HK-2 (cell line): Measurements from ENCODE around the gene SMIM34.
"Not testable (repeated sequence)": the region's sequence is repeated elsewhere in the genome, so short reads cannot be mapped to it uniquely, and the experiment has no call there.

Source experiments
- DNase-seq: peaks from one replicate; pipeline ENCODE4 v3.0.0-alpha.2; 2018; ENCODE audit not compliant: unreplicated experiment

The SMIM34 gene

GRCh38 chr21:34423805-34424204 lies at the start of gene SMIM34:
SMIM34 (minus strand) TSS chr21:34423951; CDS start chr21:34423839, 112 bp downstream.
- DNase-seq: not testable (repeated sequence)

GRCh38 chr21:34467333-34467732 lies 43.6 kb upstream of the SMIM34 start:
- not testable (repeated sequence) for DNase-seq

- not testable (repeated sequence) for DNase-seq
Observed at GRCh38 chr21:34459426-34459825, 35.7 kb upstream of the SMIM34 start.

GRCh38 chr21:34458266-34458665 lies 34.5 kb upstream of the SMIM34 start:
- not testable (repeated sequence) for DNase-seq

- DNase-seq: not testable (repeated sequence)
Observed at GRCh38 chr21:34456180-34456579, 32.4 kb upstream of the SMIM34 start.

- not testable (repeated sequence) for DNase-seq
Observed at GRCh38 chr21:34455628-34456027, 31.9 kb upstream of the SMIM34 start.

GRCh38 chr21:34447018-34447417 lies 23.3 kb upstream of the SMIM34 start:
- not testable (repeated sequence) for DNase-seq

GRCh38 chr21:34443486-34443885 lies 19.7 kb upstream of the SMIM34 start:
- DNase-seq: not testable (repeated sequence)

- DNase-seq: not testable (repeated sequence)
Observed at GRCh38 chr21:34429710-34430109, 6.0 kb upstream of the SMIM34 start.

- not testable (repeated sequence) for DNase-seq
Observed at GRCh38 chr21:34428441-34428840, 4.7 kb upstream of the SMIM34 start.

- not testable (repeated sequence) for DNase-seq
Observed at GRCh38 chr21:34427339-34427738, 3.6 kb upstream of the SMIM34 start.

GRCh38 chr21:34417448-34418077 lies 6.2 kb downstream of the SMIM34 start:
- not testable (repeated sequence) for DNase-seq

GRCh38 chr21:34407294-34407693 lies 16.5 kb downstream of the SMIM34 start:
- not testable (repeated sequence) for DNase-seq

GRCh38 chr21:34406676-34407075 lies 17.1 kb downstream of the SMIM34 start:
- not testable (repeated sequence) for DNase-seq

- DNase-seq: not testable (repeated sequence)
Observed at GRCh38 chr21:34406102-34406501, 17.6 kb downstream of the SMIM34 start.

GRCh38 chr21:34405686-34406085 lies 18.1 kb downstream of the SMIM34 start:
- DNase-seq: not testable (repeated sequence)

- DNase-seq: not testable (repeated sequence)
Observed at GRCh38 chr21:34404742-34405141, 19.0 kb downstream of the SMIM34 start.

GRCh38 chr21:34400522-34400921 lies 23.2 kb downstream of the SMIM34 start:
- DNase-seq: not testable (repeated sequence)

GRCh38 chr21:34383724-34384415 lies 39.9 kb downstream of the SMIM34 start:
- not testable (repeated sequence) for DNase-seq

GRCh38 chr21:34383138-34383537 lies 40.6 kb downstream of the SMIM34 start:
- not testable (repeated sequence) for DNase-seq

- not testable (repeated sequence) for DNase-seq
Observed at GRCh38 chr21:34375619-34375972, 48.2 kb downstream of the SMIM34 start.

GRCh38 chr21:34374940-34375618 lies 48.7 kb downstream of the SMIM34 start, which contains the start of gene SMIM11:
SMIM11 (plus strand) TSS chr21:34375507; CDS start chr21:34379505, 3,998 bp downstream.
- not testable (repeated sequence) for DNase-seq
